ENCODE measurements around the gene HHLA2. TPM values are rescaled to one million over a fixed set of nuclear protein-coding genes. Genes with fewer than 3 reads are reported as not detected.

The HHLA2 gene
- total and polyA plus RNA-seq, 7 donors: 0.71 to 97.8 (median 71.7) TPM; not detected in 3

DNA sequence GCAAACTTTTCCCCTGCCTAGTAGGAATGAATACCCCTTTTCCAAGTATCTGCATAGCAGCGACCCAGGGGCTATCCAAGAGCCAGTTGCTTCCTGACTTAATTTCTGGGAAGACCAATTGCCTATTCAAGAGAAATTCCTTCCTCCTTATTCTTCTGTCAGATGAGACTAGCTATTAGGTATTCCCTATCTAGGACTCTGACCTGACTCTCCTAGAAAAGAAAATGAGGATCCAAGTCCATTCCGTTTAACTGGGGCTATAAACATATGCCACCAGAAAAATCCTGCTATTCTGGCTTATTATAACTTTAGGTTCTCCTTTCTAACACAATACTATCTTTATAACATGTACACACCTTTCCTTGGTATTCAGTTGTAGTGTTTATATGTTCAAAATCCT lies 1.7 kb downstream of the HHLA2 start:
- TF ChIP-seq, protein P1, sequence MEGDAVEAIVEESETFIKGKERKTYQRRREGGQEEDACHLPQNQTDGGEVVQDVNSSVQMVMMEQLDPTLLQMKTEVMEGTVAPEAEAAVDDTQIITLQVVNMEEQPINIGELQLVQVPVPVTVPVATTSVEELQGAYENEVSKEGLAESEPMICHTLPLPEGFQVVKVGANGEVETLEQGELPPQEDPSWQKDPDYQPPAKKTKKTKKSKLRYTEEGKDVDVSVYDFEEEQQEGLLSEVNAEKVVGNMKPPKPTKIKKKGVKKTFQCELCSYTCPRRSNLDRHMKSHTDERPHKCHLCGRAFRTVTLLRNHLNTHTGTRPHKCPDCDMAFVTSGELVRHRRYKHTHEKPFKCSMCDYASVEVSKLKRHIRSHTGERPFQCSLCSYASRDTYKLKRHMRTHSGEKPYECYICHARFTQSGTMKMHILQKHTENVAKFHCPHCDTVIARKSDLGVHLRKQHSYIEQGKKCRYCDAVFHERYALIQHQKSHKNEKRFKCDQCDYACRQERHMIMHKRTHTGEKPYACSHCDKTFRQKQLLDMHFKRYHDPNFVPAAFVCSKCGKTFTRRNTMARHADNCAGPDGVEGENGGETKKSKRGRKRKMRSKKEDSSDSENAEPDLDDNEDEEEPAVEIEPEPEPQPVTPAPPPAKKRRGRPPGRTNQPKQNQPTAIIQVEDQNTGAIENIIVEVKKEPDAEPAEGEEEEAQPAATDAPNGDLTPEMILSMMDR (IDR thresholded peaks at IDR 0.05): no peak
- TF ChIP-seq POLR2A (IDR thresholded peaks at IDR 0.05) (no peak), POLR2AphosphoS5 (IDR thresholded peaks at IDR 0.05) (no peak), EP300 (IDR thresholded peaks at IDR 0.05) (no peak)
- no peak overlapping the region for H3K27ac ChIP-seq
- H3K9me3 ChIP-seq: no peaks in the 10 kb centered on the region
- H3K4me3 ChIP-seq: no peak overlapping the region
- no peaks in the 10 kb centered on the region for H3K36me3 ChIP-seq
- 21 to 70% methylated on average over 2 of the region's 2 CpGs for WGBS, 2 donors
- intact Hi-C loops (cut with DNase I): no loop called here
- no peaks in the 10 kb centered on the region for H3K4me1 ChIP-seq
- no peak for DNase-seq
- H3K27me3 ChIP-seq: no peaks in the 10 kb centered on the region

DNA sequence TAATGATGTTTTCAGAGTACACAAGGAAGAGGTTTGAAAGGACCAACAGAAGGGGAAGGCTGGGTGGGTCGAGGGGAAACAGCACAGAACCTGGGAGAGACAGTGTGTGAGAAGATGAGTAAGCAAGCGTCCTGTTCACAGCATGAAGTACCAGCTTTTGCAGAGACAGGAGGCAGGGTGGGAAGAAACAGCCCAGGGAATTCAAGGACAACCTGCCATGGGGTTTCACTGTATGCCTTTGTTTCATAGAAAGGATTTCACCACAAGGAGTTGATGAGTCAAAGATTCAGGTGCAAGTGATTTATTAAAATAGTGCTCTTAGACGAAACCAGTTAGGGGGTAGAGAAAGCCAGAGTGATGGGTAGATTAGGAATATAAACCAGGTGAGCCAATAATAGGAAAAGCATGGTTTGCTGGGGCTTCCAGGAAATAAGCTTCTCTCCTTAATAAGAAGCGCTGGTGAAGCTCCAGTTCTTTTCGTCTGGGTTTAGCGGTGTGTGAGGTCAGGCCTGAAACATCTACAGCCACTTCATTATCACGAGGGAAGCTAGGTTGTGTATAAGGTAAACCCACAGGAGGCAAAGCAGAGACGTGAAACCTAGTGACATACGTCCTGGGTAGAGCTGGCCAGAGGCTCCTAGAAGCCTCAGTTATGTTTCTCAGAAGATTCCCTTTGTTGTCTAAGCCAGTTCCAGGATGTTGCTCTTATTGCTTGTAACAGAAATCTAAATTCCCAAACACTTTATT lies 3.9 kb downstream of the HHLA2 start:
- DNase-seq: no peak
- 77 to 81% methylated on average over 9 of the region's 9 CpGs for WGBS, 2 donors
- no peaks in the 10 kb centered on the region for H3K9me3 ChIP-seq
- no peak overlapping the region for H3K4me3 ChIP-seq
- H3K36me3 ChIP-seq: no peaks in the 10 kb centered on the region
- H3K27me3 ChIP-seq: no peaks in the 10 kb centered on the region
- H3K27ac ChIP-seq: no peak overlapping the region
- intact Hi-C loops (cut with DNase I): no loop called here
- H3K4me1 ChIP-seq: no peaks in the 10 kb centered on the region
- TF ChIP-seq POLR2A (IDR thresholded peaks at IDR 0.05) (no peak), POLR2AphosphoS5 (IDR thresholded peaks at IDR 0.05) (no peak), EP300 (IDR thresholded peaks at IDR 0.05) (no peak)
- TF ChIP-seq, protein P1 (IDR thresholded peaks at IDR 0.05): no peak

DNA sequence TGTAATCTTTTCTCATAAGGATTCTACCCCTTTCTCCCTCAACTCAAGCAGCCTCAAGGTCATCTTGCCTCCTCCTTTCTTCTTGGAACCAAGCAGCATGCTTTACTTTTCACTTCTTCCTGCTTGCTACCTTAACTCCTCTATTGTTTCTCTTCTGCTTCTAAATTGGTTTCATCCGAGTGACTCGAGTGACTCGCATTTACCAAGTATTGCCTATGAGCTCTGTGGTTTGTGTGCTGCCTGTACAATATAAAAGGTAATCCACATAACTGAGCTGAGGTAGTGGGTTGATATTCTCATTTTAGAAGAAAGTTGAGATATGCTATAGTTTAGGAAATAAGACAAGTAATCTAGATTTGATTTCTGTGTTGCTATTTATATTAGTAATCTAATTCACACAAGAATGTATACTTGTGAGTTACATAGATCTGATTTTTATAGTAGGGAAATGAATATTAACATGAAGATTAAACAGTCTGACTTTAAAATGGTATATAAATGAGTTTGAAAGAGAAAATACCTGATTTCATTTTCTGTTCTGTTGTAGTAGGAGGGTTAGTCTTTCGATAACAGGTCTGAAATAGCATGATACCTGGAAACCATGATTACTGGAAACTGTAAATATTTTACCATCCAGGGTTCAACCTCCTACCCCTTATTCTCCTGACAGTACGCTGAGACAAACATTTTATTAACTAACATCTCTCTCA lies 5.5 kb downstream of the HHLA2 start:
- H3K4me1 ChIP-seq: no peaks in the 10 kb centered on the region
- intact Hi-C loops (cut with DNase I): no loop called here
- no peak for DNase-seq
- H3K27ac ChIP-seq: no peak overlapping the region
- TF ChIP-seq POLR2A (IDR thresholded peaks at IDR 0.05) (no peak), EP300 (IDR thresholded peaks at IDR 0.05) (no peak)
- no peaks in the 10 kb centered on the region for H3K36me3 ChIP-seq
- 60 to 78% methylated on average over 5 of the region's 5 CpGs for WGBS, 2 donors
- no peak overlapping the region for H3K4me3 ChIP-seq
- H3K9me3 ChIP-seq: no peaks in the 10 kb centered on the region
- H3K27me3 ChIP-seq: no peaks in the 10 kb centered on the region

DNA sequence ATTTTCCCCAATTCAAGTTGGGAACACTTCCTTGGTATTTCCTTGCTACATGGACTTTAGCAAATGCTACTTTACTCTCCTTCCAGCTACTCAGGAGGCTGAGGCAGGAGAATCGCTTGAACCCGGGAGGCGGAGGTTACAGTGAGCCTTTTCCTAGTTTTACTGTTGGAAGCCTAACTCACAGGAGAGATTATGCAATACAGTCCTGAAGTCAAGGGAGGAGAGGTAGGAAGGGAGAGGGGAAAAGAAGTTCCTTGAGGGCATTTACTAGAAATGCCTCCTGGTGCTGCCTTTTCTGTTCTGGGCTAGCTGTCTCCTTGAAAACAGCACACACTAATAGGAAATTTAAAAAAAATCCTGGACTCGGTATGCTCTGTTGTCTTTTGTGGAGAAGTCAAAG lies 6.2 kb downstream of the HHLA2 start:
- no peaks in the 10 kb centered on the region for H3K4me1 ChIP-seq
- no peak overlapping the region for H3K27ac ChIP-seq
- H3K36me3 ChIP-seq: no peaks in the 10 kb centered on the region
- no peak overlapping the region for H3K4me3 ChIP-seq
- no peak for TF ChIP-seq POLR2AphosphoS5 (IDR thresholded peaks at IDR 0.05)
- no peak for TF ChIP-seq POLR2A (IDR thresholded peaks at IDR 0.05)
- TF ChIP-seq EP300 (IDR thresholded peaks at IDR 0.05): no peak
- TF ChIP-seq, protein P1 (IDR thresholded peaks at IDR 0.05): no peak
- intact Hi-C loops (cut with DNase I): no loop called here
- no peak for DNase-seq
- H3K27me3 ChIP-seq: no peaks in the 10 kb centered on the region
- WGBS, 2 donors: 95 to 98% methylated on average over 4 of the region's 4 CpGs
- no peaks in the 10 kb centered on the region for H3K9me3 ChIP-seq

DNA sequence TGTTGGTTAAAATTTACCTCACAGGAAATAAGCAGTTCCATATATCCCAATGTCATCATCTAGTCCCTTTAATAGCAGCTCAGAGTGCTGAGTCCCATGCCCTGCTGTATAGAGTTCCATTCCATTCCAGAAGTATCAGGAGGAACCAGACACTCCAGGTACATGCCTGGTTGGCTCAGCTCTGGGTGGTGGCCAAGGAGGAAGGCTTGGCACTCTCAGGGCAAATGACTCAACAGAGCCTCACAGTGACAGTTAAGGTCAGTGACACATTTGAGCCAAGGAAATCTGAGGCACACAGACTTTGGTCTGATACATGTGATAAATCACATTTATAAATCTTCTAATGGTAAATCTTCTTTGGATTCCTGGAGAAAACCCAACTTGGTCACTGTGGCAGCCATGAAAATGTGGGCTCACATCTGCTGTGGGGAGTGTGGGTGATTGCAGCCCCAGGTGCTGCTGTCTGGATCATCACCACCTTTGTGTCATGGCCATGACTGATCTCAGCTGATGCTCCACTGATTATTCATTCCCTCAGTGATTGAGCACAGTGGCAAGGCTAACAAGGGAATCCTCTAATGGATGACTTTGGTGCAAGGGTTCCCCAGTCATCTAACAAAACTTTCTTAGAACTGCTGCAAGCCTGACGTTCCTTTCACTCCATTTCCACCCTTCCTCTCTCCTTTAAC lies 9.3 kb downstream of the HHLA2 start:
- H3K27ac ChIP-seq: no peak overlapping the region
- H3K36me3 ChIP-seq: no peaks in the 10 kb centered on the region
- TF ChIP-seq EP300 (IDR thresholded peaks at IDR 0.05): no peak
- TF ChIP-seq POLR2A (IDR thresholded peaks at IDR 0.05): no peak
- TF ChIP-seq, protein P1 (IDR thresholded peaks at IDR 0.05): no peak
- no peak for TF ChIP-seq POLR2AphosphoS5 (IDR thresholded peaks at IDR 0.05)
- no peaks in the 10 kb centered on the region for H3K4me1 ChIP-seq
- DNase-seq: no peak
- no peak overlapping the region for H3K4me3 ChIP-seq
- intact Hi-C loops (cut with DNase I): no loop called here
- peaks cover 0 to 6% (median 0%) of the 10 kb centered on the region in 4 donors for H3K9me3 ChIP-seq
- 85 to 89% methylated on average over 1 of the region's 1 CpG for WGBS, 2 donors
- H3K27me3 ChIP-seq: no peaks in the 10 kb centered on the region

All from sigmoid colon (tissue), 7 donors.